H9 (cell line): Measurements from ENCODE around the gene ZNF691. TPM values are rescaled to one million over a fixed set of nuclear protein-coding genes. Genes with fewer than 3 reads are reported as not detected.

Experiments
- DNase-seq: peaks from one replicate; pipeline ENCODE4 v3.0.0-alpha.2; 2017
- H2AFZ ChIP-seq: one replicate; pipeline ENCODE4 v1.6.1; 2013; ENCODE audit warnings: mild to moderate bottlenecking, low read length, control low read depth, moderate library complexity
- H2AK5ac ChIP-seq: 2 replicates; pipeline ENCODE4 v1.6.1; 2013; ENCODE audit warnings: low read length, control low read depth, mixed read lengths; ENCODE audit not compliant: insufficient read length
- H2BK120ac ChIP-seq: one replicate; pipeline ENCODE4 v1.6.1; 2013; ENCODE audit warnings: low read depth, mild to moderate bottlenecking, low read length, control low read depth, inconsistent platforms; ENCODE audit not compliant: poor library complexity, severe bottlenecking
- H2BK12ac ChIP-seq: 2 replicates; pipeline ENCODE4 v1.6.1; 2013; ENCODE audit warnings: low read length, control low read depth, mixed read lengths, low read depth; ENCODE audit not compliant: insufficient read length
- H2BK15ac ChIP-seq: 2 replicates; pipeline ENCODE4 v1.6.1; 2013; ENCODE audit warnings: low read depth, low read length, control low read depth
- H2BK20ac ChIP-seq: one replicate; pipeline ENCODE4 v1.6.1; 2013; ENCODE audit warnings: low read depth, mild to moderate bottlenecking, low read length, control low read depth, inconsistent platforms; ENCODE audit not compliant: poor library complexity, severe bottlenecking
- H2BK5ac ChIP-seq: 2 replicates; pipeline ENCODE4 v1.6.1; 2013; ENCODE audit warnings: low read length, control low read depth, mixed read lengths; ENCODE audit not compliant: insufficient read length
- H3K14ac ChIP-seq: 2 replicates; pipeline ENCODE4 v1.6.1; 2013; ENCODE audit warnings: low read length, control low read depth; ENCODE audit not compliant: insufficient read depth
- H3K18ac ChIP-seq: 2 replicates; pipeline ENCODE4 v1.6.1; 2013; ENCODE audit warnings: low read depth, mild to moderate bottlenecking, mixed read lengths, low read length, control low read depth; ENCODE audit not compliant: insufficient read length
- H3K23ac ChIP-seq: 2 replicates; pipeline ENCODE4 v1.6.1; 2013; ENCODE audit warnings: low read length, control low read depth, mixed read lengths, low read depth; ENCODE audit not compliant: insufficient read length
- H3K23me2 ChIP-seq: 2 replicates; pipeline ENCODE4 v1.6.1; 2013; ENCODE audit warnings: low read depth, mild to moderate bottlenecking, mixed read lengths, low read length, control low read depth; ENCODE audit not compliant: insufficient read length, poor library complexity, severe bottlenecking
- H3K27ac ChIP-seq: 2 replicates; pipeline ENCODE4 v1.5.1; 2013; ENCODE audit warnings: low read length, control low read depth, mixed read lengths, low read depth; ENCODE audit not compliant: insufficient read length
- H3K27me3 ChIP-seq: 2 replicates; pipeline ENCODE4 v1.6.1; 2013; ENCODE audit warnings: low read length, control low read depth, inconsistent platforms; ENCODE audit not compliant: insufficient read depth
- H3K4ac ChIP-seq: 2 replicates; pipeline ENCODE4 v1.6.1; 2013; ENCODE audit warnings: low read depth, mild to moderate bottlenecking, control low read depth, inconsistent platforms, low read length, moderate library complexity
- H3K4me1 ChIP-seq: 2 replicates; pipeline ENCODE4 v1.6.1; 2013; ENCODE audit warnings: low read length, control low read depth, inconsistent platforms; ENCODE audit not compliant: insufficient read depth
- H3K4me2 ChIP-seq: 2 replicates; pipeline ENCODE4 v1.6.1; 2013; ENCODE audit warnings: low read length, control low read depth, mixed read lengths; ENCODE audit not compliant: insufficient read length, insufficient read depth
- H3K56ac ChIP-seq: 2 replicates; pipeline ENCODE4 v1.6.1; 2013; ENCODE audit warnings: low read depth, mild to moderate bottlenecking, mixed read lengths, low read length, control low read depth; ENCODE audit not compliant: insufficient read length
- H3K79me1 ChIP-seq: 2 replicates; pipeline ENCODE4 v1.6.1; 2013; ENCODE audit warnings: low read depth, mild to moderate bottlenecking, moderate library complexity, low read length, control low read depth, inconsistent platforms; ENCODE audit not compliant: insufficient read depth, poor library complexity, severe bottlenecking
- H3K79me2 ChIP-seq: 2 replicates; pipeline ENCODE4 v1.6.1; 2013; ENCODE audit warnings: low read length, control low read depth, inconsistent platforms; ENCODE audit not compliant: insufficient read depth
- H3K9ac ChIP-seq: 2 replicates; pipeline ENCODE4 v1.6.1; 2013; ENCODE audit warnings: low read length, control low read depth, mixed read lengths; ENCODE audit not compliant: insufficient read length; ENCODE audit errors: extremely low read depth
- H3K9me3 ChIP-seq: one replicate; pipeline ENCODE4 v1.6.1; 2013; ENCODE audit warnings: low read depth, low read length, inconsistent platforms; ENCODE audit not compliant: control insufficient read depth
- H3T11ph ChIP-seq: one replicate; pipeline ENCODE4 v1.6.1; 2013; ENCODE audit warnings: mild to moderate bottlenecking, low read length, control low read depth, inconsistent platforms
- H4K20me1 ChIP-seq: one replicate; pipeline ENCODE4 v1.6.1; 2013; ENCODE audit not compliant: control insufficient read depth, insufficient read length, insufficient read depth
- H4K5ac ChIP-seq: 2 replicates; pipeline ENCODE4 v1.6.1; 2013; ENCODE audit warnings: low read depth, mild to moderate bottlenecking, mixed read lengths, low read length, control low read depth; ENCODE audit not compliant: insufficient read length
- H4K8ac ChIP-seq: replicated peaks from 2 replicates; pipeline ENCODE4 v1.6.1; 2013; ENCODE audit warnings: low read length, control low read depth, mixed read lengths, low read depth; ENCODE audit not compliant: insufficient read length
- H4K91ac ChIP-seq: 2 replicates; pipeline ENCODE4 v1.6.1; 2013; ENCODE audit warnings: low read depth, mild to moderate bottlenecking, moderate library complexity, mixed read lengths, low read length, control low read depth; ENCODE audit not compliant: insufficient read length
- H3K27ac Mint-ChIP-seq, 3 experiments: 2 replicates in 2 of 3; 3 replicates in 1 of 3; pipeline ENCODE4 v1.8.0; 2020 to 2021; ENCODE audit warnings: mixed read lengths in 3 of 3, mild to moderate bottlenecking in 1 of 3, moderate library complexity in 1 of 3
- H3K27me3 Mint-ChIP-seq: 2 replicates; pipeline ENCODE4 v1.8.0; 2021; ENCODE audit warnings: low read depth, mild to moderate bottlenecking, moderate library complexity, mixed read lengths
- H3K36me3 Mint-ChIP-seq, 3 experiments: 2 replicates in 2 of 3; 3 replicates in 1 of 3; pipeline ENCODE4 v1.8.0; 2020 to 2021; ENCODE audit warnings: low read depth in 3 of 3, mixed read lengths in 3 of 3; ENCODE audit not compliant: insufficient read depth in 1 of 3
- H3K4me1 Mint-ChIP-seq, 2 experiments: 2 replicates each; pipeline ENCODE4 v1.8.0; 2020; ENCODE audit warnings: mixed read lengths in 2 of 2
- H3K4me3 Mint-ChIP-seq, 2 experiments: 2 replicates in 1 of 2; 3 replicates in 1 of 2; pipeline ENCODE4 v1.8.0; 2020 to 2021; ENCODE audit warnings: mild to moderate bottlenecking in 2 of 2, mixed read lengths in 2 of 2, moderate library complexity in 1 of 2
- H3K9me3 Mint-ChIP-seq, 2 experiments: 2 replicates in 1 of 2; 3 replicates in 1 of 2; pipeline ENCODE4 v1.8.0; 2020; ENCODE audit warnings: mild to moderate bottlenecking in 2 of 2, mixed read lengths in 2 of 2, moderate library complexity in 1 of 2
- WGBS: extraction: QIAGEN DNeasy Blood & Tissue Kit; methylation state at CpG from one replicate; pipeline ENCODE4 v1.1.7; 2013; ENCODE audit warnings: missing lambda C conversion rate, low lambda C conversion rate, mixed read lengths; ENCODE audit not compliant: insufficient read length; ENCODE audit errors: extremely low coverage; 5-methylcytosine and 5-hydroxymethylcytosine counted together
- total RNA-seq: library from RNA; stranded (reverse); gene quantifications from 2 replicates; pipeline ENCODE4 v1.2.1, GENCODE V29; 2021
- TF ChIP-seq, protein P1 (sequence below): fragments of 200-600 bp; sonication (generic); conservative IDR thresholded peaks from 3 replicates; pipeline ENCODE4 v1.8.0; 2021; ENCODE audit warnings: antibody characterized with exemption, mild to moderate bottlenecking

ZNF691 gene
- total RNA-seq, 1 experiment from 2014 or later, result 20.1 TPM

DNA sequence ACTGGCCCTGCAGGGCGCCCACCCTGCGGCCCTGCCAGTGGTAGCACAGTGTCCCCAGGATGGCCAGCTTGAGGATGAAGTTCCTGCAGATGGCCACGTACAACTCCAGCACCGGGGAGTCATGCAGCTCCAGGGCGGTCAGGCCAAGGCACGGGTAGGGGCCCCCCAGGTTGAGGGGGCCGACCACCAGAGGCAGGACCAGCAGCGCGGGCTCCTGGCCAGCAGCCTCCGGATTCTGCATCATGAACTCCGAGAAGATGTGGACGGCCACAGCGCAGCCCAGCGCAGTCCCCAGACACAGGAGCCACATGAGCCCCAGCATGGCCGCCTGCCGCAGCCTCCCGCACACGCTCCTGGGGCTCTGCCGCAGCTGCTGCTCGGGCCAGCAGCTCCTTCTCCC lies 41.0 kb downstream of the ZNF691 start:
- Histone ChIP-seq H3K9me3 (no peaks in the 10 kb centered on the region), H4K91ac (no peak overlapping the region), H4K8ac (no peak overlapping the region), H3K14ac (no peak overlapping the region), H3K79me1 (no peaks in the 10 kb centered on the region), H3K4ac (no peak overlapping the region), H3K4me2 (no peak overlapping the region), H2BK20ac (no peak overlapping the region), H3K27me3 (no peaks in the 10 kb centered on the region), H2BK15ac (no peak overlapping the region), H2AFZ (no peak overlapping the region), H3K23me2 (no peaks in the 10 kb centered on the region), H2AK5ac (no peak overlapping the region), H2BK12ac (no peak overlapping the region), H3K4me1 (no peaks in the 10 kb centered on the region), H3K18ac (no peak overlapping the region), H3K79me2 (no peaks in the 10 kb centered on the region), H3K27ac (no peak overlapping the region), H2BK120ac (no peak overlapping the region), H3K56ac (no peak overlapping the region), H2BK5ac (no peak overlapping the region), H3K23ac (no peak overlapping the region), H4K5ac (no peak overlapping the region), H3T11ph (no peak overlapping the region), H4K20me1 (no peaks in the 10 kb centered on the region), H3K9ac (no peak overlapping the region)
- no CpG with 5 or more reads among the region's 20 CpGs for WGBS
- Mint-ChIP-seq H3K27me3 (no peaks in the 10 kb centered on the region; the same call in none of the 2 replicates), H3K9me3 (no peaks in the 10 kb centered on the region), H3K4me1 (no peaks in the 10 kb centered on the region), H3K27ac (no peak overlapping the region), H3K36me3 (no peaks in the 10 kb centered on the region), H3K4me3 (no peak overlapping the region)
- no peak for DNase-seq
- TF ChIP-seq, protein P1, sequence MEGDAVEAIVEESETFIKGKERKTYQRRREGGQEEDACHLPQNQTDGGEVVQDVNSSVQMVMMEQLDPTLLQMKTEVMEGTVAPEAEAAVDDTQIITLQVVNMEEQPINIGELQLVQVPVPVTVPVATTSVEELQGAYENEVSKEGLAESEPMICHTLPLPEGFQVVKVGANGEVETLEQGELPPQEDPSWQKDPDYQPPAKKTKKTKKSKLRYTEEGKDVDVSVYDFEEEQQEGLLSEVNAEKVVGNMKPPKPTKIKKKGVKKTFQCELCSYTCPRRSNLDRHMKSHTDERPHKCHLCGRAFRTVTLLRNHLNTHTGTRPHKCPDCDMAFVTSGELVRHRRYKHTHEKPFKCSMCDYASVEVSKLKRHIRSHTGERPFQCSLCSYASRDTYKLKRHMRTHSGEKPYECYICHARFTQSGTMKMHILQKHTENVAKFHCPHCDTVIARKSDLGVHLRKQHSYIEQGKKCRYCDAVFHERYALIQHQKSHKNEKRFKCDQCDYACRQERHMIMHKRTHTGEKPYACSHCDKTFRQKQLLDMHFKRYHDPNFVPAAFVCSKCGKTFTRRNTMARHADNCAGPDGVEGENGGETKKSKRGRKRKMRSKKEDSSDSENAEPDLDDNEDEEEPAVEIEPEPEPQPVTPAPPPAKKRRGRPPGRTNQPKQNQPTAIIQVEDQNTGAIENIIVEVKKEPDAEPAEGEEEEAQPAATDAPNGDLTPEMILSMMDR, result no peak
